Measurements from ENCODE around the gene ZSCAN22. TPM values are rescaled to one million over a fixed set of nuclear protein-coding genes. Genes with fewer than 3 reads are reported as not detected.
A peak's percentile ranks its signal among the peaks of the same experiment; 100 is the strongest.

The ZSCAN22 gene
- total RNA-seq, 1 experiment from 2014 or later: 3.2 TPM

GRCh38 chr19:58330458-58330857 lies 3.7 kb downstream of the ZSCAN22 start:
- Mint-ChIP-seq H3K9me3 (no peaks in the 10 kb centered on the region), H3K36me3 (peaks cover 2% of the 10 kb centered on the region; the same call in 1 of the 2 replicates), H3K4me1 (peaks cover 4% of the 10 kb centered on the region; the same call in 1 of the 2 replicates), H3K27me3 (ENCODE audit: low read depth) (no peaks in the 10 kb centered on the region), H3K27ac (peak overlapping the region; percentile 17; the same call in 1 of the 2 replicates), H3K4me3 (no peak overlapping the region)
- no peak for TF ChIP-seq ATF6 (CRISPR knock-in tag; IDR thresholded peaks at IDR 0.05)
- DNase-seq (ENCODE audit: low spot score): no peak
- ChIA-PET CTCF (interaction anchor here (1.4 to 2.5 kb wide), 3 partner anchors 8 to 26 kb away, joined by 4 to 10 read pairs (median 7); no protein-coding TSS in a partner anchor), POLR2A (interaction anchor here (1.1 kb wide), 1 partner anchor 32 kb away, joined by 3 read pairs; no protein-coding TSS in a partner anchor)
- ATAC-seq: no peak

- Mint-ChIP-seq H3K36me3 (peaks cover 7% of the 10 kb centered on the region), H3K27ac (no peak overlapping the region), H3K4me1 (peaks cover 4% of the 10 kb centered on the region; the same call in 1 of the 2 replicates), H3K27me3 (ENCODE audit: low read depth) (no peaks in the 10 kb centered on the region), H3K9me3 (no peaks in the 10 kb centered on the region), H3K4me3 (no peak overlapping the region)
- POLR2A ChIA-PET: no interaction called here
- no peak for ATAC-seq
- CTCF ChIA-PET: interaction anchor here (1.3 kb wide), 1 partner anchor 15 kb away, joined by 3 read pairs; no protein-coding TSS in a partner anchor
- DNase-seq (ENCODE audit: low spot score): no peak
- TF ChIP-seq JAZF1 (CRISPR knock-in tag; IDR thresholded peaks at IDR 0.05) (no peak), E2F1 (CRISPR knock-in tag; IDR thresholded peaks at IDR 0.05) (no peak), CDX4 (CRISPR knock-in tag; IDR thresholded peaks at IDR 0.05; ENCODE audit: borderline replicate concordance) (no peak), EMX1 (CRISPR knock-in tag; IDR thresholded peaks at IDR 0.05) (no peak), ZNF425 (CRISPR knock-in tag; conservative IDR thresholded peaks at IDR 0.05) (no peak), ZBTB21 (CRISPR knock-in tag; IDR thresholded peaks at IDR 0.05; ENCODE audit: borderline replicate concordance) (no peak), ZNF396 (CRISPR knock-in tag; IDR thresholded peaks at IDR 0.05; ENCODE audit: borderline replicate concordance) (no peak), FOXP4 (CRISPR knock-in tag; IDR thresholded peaks at IDR 0.05) (no peak), ZNF263 (CRISPR knock-in tag; IDR thresholded peaks at IDR 0.05; ENCODE audit: low read depth) (no peak), SOX15 (CRISPR knock-in tag; IDR thresholded peaks at IDR 0.05) (no peak), OVOL2 (CRISPR knock-in tag; IDR thresholded peaks at IDR 0.05; ENCODE audit: borderline replicate concordance) (no peak), PRDM15 (CRISPR knock-in tag; IDR thresholded peaks at IDR 0.05) (no peak), TCF7 (CRISPR knock-in tag; IDR thresholded peaks at IDR 0.05; ENCODE audit: low read depth) (no peak)
- TF ChIP-seq, protein P1, sequence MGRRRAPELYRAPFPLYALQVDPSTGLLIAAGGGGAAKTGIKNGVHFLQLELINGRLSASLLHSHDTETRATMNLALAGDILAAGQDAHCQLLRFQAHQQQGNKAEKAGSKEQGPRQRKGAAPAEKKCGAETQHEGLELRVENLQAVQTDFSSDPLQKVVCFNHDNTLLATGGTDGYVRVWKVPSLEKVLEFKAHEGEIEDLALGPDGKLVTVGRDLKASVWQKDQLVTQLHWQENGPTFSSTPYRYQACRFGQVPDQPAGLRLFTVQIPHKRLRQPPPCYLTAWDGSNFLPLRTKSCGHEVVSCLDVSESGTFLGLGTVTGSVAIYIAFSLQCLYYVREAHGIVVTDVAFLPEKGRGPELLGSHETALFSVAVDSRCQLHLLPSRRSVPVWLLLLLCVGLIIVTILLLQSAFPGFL (CRISPR knock-in tag; IDR thresholded peaks at IDR 0.05; ENCODE audit: borderline replicate concordance): no peak
- TF ChIP-seq, protein P2, sequence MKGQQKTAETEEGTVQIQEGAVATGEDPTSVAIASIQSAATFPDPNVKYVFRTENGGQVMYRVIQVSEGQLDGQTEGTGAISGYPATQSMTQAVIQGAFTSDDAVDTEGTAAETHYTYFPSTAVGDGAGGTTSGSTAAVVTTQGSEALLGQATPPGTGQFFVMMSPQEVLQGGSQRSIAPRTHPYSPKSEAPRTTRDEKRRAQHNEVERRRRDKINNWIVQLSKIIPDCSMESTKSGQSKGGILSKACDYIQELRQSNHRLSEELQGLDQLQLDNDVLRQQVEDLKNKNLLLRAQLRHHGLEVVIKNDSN (CRISPR knock-in tag; IDR thresholded peaks at IDR 0.05): no peak
- TF ChIP-seq, protein P3, sequence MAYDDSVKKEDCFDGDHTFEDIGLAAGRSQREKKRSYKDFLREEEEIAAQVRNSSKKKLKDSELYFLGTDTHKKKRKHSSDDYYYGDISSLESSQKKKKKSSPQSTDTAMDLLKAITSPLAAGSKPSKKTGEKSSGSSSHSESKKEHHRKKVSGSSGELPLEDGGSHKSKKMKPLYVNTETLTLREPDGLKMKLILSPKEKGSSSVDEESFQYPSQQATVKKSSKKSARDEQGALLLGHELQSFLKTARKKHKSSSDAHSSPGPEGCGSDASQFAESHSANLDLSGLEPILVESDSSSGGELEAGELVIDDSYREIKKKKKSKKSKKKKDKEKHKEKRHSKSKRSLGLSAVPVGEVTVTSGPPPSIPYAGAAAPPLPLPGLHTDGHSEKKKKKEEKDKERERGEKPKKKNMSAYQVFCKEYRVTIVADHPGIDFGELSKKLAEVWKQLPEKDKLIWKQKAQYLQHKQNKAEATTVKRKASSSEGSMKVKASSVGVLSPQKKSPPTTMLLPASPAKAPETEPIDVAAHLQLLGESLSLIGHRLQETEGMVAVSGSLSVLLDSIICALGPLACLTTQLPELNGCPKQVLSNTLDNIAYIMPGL (CRISPR knock-in tag; IDR thresholded peaks at IDR 0.05): no peak
Measured at GRCh38 chr19:58332697-58333096, 5.9 kb downstream of the ZSCAN22 start.
